Stimulated activated naive CD4-positive, alpha-beta T cell (primary cell): ENCODE results near the gene PSMD9.
"Not testable (repeated sequence)": the region's sequence is repeated elsewhere in the genome, so short reads cannot be mapped to it uniquely, and the experiment has no call there.

Source experiments
- DNase-seq, 6 experiments: peaks; one replicate each; lab custom pipeline; 2025; lab: John Stamatoyannopoulos, UW

PSMD9 gene

DNA sequence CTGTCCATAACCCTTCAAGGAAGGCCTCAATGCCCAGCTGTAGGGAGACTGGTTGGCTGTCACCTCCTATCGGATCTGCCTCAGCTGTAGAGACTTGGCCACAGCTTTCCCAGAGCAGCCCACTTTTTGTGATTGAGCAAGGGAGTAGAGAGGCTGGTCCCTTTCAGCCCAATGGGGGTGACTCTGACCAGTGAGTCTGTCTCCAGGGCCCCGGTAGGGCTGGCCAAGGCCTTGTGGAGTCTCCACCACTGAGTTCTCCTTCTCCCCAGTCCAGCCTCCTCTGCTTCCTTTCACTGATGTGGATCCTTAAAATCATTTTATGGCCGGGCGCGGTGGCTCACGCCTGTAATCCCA lies 15.4 kb upstream of the PSMD9 start:
- DNase-seq = no peak

DNA sequence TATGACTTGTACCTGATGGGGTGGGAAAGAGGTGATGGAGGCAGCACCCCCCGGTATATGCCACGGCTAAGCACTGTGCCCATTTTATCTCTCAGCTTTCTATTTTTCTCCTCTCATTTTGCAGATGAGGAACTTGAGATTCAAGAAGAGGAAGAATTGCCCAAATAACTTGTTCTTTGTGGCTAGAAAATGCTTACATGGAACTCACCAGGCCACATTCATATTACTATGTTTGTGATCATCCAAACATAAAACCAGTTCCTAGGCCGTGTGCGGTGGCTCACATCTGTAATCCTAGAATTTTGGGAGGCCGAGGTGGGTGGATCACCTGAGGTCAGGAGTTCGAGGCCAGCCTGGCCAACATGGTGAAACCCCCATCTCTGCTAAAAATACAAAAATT lies 14.5 kb upstream of the PSMD9 start:
- no peak for DNase-seq

DNA sequence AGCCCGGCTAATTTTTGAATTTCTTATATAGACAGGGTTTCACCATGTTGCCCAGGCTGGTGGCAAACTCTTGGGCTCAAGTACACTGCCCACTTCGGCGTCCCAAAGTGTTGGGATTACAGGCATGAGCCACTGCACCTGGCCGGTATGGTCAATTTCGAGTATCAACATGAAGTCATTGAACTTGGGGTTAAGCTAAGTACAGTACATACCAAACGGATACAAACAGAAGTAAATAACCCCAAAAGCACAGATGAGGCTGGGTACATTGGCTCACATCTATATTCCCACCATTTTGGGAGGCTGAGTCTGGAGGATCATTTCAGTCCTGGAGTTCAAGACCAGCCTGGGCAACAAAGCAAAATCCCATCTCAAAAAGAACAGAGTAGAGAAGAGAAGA lies 13.0 kb upstream of the PSMD9 start:
- no peak for DNase-seq

DNA sequence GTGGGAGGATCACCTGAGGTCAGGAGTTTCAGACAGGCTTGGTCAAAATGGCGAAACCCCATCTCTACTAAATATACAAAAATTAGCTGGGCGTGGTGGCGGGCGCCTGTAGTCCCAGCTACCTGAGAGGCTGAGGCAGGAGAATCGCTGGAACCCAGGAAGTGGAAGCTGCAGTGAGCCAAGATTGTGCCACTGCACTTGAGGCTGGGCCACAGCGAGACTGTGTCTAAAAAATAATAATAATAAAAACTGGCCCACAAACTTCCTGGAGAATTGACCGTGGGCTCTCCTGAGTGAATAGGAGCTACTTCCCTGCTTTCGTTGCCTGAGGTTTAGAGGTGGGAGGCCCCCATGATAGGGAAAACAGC lies 12.5 kb upstream of the PSMD9 start:
- not testable (repeated sequence) for DNase-seq

DNA sequence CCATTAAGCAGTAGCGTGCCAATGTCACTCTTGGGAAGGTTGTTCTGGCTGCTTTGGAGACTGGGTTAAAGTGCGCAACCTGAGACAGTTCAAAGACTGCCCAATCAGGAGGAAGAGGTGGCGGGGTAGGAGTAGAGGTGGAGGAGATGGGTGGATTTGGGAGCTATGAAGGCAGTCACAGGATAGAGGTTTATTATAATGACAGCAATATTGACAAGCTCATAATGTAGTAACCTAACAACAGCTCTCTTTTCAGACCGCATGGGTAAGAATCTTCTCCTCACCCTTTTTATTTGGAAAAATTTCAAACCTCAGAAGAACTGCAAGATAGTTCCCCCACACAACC lies 5.3 kb upstream of the PSMD9 start:
- no peak for DNase-seq

DNA sequence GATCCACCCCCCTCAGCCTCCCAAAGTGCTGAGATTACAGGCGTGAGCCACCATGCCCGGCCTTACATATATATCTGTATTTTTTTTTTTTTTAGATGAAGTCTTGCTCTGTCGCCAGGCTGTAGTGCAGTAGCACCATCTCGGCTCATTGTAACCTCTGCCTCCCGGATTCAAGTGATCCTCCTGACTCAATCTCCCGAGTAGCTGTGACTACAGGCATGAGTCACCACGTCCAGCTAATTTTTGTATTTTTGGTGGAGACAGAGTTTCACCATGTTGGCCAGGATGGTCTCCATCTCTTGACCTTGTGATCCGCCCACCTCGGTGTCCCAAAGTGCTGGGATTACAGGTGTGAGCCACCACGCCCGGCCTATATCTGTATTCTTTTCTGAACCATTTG lies 3.5 kb upstream of the PSMD9 start:
- DNase-seq = not testable (repeated sequence)

DNA sequence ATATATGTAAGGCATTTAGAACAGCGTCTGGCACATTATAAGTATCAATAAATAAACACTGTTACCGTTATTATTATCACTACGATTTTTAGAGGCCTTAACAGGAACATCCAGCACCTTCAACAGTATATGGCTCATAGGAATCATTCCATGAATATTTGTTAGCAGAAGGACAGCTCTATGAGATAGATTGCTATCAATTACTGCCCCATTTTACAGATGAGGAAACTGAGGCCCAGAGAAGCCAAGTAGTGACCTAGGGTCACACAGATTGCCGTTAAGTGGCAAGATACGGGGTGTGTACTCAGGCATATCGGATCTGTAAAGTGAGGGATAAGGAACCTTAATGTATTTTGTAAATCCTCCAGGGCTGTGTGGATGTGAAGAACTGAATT lies 510 bp upstream of the PSMD9 start:
- DNase-seq = no peak

DNA sequence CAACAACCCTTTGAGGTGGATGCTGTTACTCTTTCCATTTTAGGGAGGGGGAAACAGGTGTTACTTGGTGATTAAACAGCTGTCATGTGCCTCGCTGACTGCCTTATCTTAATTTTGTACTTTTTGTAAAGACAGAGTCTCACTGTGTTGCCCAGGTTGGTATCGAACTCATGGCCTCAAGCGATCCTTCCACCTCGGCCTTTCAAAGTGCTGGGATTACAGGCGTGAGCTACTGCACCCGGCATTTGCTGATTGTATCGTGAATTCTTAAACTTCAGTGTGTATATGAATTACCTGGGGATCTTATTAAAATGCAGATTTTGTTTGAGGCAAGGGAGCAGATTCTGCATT lies 659 bp downstream of the PSMD9 start:
- DNase-seq = no peak

DNA sequence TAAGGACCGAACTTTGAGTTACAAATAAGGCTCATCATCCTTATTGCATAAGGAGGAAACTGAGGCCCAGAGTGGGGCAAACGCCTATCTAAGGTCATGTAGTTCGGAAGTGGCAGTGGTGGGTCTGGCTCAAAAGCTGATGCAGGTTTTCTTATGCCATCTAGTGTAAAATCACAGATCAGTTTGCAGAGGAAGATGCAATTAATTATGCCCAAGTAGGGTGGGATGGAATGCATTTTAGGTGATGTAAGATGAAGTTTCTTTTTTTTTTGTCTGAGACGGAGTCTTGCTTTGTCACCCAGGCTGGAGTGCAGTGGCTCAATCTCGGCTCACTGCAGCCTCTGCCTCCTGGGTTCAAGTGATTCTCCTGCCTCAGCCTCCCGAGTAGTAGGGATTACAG lies 1.1 kb downstream of the PSMD9 start:
- not testable (repeated sequence) for DNase-seq

DNA sequence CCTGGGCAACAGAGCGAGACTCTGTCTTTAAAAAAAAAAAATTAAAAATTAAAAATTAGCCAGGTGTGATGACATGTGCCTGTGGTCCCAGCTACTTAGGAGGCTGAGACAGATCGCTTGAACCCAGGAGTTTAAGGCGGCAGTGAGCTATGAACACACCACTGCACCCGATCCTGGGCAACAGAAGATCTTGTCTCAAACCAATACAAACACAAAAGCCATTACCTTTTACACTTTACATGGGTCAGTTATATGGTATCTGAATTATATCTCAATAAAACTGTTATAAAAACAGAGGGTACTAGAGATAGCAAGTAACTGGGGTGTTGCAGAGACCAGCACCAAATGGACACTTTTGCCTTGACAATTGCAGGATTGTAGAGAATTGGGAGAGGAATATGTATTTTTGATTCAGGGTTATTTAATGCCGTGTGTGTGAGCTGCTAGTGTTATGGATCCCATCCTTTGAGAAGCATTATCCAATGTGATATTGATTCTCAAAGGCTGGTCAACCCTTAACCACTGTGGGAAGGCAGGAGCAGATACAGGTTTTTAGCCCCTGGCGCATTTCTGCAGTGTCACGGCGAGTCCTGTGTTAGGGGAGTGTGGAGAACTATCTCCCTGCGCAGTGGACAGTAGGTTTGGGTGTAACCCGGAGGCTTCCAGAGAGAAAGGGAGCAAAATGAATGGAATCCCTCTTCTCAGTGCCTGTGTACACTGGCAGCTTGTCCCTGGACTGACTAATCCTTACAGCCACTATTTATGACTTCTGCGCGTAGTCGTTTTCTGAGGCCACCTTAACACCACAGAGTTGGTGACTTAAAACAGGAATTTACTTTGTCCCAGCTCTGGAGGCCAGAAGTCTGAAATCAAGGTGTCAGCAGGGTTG lies 4.3 kb downstream of the PSMD9 start:
- DNase-seq = no peak

DNA sequence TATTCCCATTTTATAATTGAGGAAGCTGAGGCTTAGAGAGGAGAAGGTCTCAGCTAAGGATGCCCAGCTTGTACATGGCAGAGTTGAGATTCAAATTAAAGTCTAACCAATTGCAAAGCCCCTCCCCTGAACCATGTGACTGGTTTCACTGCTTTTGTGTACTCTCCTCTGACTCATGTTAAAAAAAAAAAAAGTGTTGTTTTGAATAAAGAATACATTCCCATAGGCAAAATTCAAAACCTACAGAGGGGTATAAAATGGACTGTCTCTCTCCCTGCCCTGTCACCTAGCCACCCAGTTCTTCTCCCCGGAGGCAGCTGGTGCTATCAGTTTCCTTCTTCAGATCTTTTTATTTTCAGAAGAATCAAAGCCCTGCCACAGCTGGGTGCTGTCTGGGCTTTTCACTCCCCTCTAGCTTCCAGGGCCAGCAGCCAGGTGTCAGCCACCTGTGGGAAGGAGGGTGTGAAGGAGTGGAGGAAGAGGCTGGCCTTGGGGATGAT lies 5.4 kb downstream of the PSMD9 start:
- no peak for DNase-seq

DNA sequence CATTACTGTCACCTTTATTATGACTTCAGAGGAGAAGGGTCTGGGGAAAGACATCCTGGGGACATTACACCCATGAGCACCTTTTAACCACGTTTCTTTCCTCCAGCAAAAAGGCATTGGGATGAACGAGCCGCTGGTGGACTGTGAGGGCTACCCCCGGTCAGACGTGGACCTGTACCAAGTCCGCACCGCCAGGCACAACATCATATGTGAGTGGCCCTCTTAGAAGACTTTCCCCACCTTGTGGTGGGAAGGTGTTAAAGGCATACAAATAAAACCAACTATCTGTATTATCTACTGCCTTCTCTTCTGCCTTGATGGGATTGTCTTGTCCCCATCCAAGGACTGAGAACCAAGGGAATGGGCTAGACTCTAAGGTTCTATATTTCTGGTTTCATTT lies 6.0 kb downstream of the PSMD9 start:
- no peak for DNase-seq

DNA sequence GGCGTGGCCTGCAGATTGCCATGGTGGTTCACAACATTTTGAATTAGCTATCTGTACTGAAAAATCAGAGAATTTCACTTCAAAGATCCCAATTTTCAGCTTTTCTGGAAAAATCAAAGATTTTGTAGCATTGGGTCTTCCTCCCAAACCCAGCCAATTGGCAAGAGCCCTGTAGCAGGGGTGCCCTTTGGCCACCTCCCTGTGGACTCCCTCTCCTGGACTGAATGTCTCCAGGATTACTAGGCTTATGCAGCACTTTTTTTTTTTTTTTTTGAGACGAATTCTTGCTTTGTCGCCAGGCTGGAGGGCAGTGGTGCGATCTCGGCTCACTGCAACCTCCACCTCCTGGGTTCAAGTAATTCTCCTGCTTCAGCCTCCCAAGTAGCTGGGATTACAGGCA lies 9.7 kb downstream of the PSMD9 start:
- no peak for DNase-seq

DNA sequence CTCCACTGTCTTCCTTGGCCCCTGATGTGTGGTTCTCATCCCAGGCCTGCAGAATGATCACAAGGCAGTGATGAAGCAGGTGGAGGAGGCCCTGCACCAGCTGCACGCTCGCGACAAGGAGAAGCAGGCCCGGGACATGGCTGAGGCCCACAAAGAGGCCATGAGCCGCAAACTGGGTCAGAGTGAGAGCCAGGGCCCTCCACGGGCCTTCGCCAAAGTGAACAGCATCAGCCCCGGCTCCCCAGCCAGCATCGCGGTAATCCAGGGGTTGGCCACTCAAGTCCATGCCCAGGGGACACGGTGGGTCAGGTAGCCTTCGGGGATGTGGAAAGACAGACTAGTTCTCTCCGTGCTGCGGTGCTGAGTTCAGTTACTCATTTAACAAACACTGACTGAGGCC lies 11.0 kb downstream of the PSMD9 start:
- DNase-seq = no peak

DNA sequence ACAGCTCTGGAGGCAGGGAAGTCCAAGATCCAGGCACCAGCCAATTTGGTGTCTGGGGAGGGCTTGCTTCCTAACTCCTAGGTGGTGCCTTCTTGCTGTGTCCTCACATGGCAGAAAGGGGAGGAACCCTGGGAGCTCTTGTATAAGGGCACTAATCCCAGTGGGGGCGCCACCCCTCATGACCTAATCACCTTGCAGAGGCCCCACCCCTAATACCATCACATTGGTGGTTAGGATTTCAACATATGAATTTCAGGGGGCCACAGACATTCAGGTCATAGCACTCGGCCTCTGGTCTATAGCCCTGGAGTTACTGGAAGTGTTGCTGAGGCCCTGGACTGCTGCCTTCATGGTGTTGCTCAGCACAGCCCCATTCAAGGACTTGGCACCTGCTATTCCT lies 14.6 kb downstream of the PSMD9 start:
- no peak for DNase-seq

DNA sequence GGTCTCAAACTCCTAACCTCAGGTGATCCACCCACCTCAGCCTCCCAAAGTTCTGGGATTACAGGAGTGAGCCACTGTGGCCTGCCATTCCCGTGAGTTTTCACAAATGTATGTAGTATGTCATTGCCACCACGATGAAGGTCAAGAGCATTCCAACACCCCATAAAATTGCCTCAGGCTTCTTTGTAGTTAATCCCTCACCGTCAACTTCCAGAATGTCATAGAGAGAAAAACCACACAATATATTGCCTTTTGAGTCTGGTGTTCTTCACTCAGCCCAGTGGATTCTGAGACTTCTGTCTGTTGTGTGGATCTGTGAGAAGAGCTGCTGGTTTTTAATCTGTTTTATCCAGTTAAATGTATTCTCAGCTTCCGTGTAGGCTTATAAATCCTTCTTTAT lies 17.2 kb downstream of the PSMD9 start:
- no peak for DNase-seq

DNA sequence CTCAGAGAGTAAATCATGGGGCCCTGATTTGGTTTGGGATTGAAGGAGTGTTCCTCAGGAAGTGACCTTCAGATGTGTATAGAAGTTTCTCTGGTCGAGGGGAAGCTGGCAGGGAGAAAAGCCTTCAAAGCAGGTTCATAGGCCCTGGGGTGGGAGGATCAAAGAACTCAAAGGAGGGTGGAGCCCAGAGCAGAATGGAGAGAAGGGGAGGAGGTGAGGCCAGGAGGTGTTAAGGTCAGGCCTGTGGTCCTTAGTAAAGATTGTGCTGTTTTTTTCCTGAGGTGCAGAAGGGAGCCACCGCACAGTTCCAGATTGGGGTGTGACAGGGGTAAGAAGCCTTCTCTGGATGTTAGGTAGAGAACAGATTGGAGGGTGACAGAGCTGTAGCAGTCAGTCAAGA lies 20.1 kb downstream of the PSMD9 start:
- no peak for DNase-seq

DNA sequence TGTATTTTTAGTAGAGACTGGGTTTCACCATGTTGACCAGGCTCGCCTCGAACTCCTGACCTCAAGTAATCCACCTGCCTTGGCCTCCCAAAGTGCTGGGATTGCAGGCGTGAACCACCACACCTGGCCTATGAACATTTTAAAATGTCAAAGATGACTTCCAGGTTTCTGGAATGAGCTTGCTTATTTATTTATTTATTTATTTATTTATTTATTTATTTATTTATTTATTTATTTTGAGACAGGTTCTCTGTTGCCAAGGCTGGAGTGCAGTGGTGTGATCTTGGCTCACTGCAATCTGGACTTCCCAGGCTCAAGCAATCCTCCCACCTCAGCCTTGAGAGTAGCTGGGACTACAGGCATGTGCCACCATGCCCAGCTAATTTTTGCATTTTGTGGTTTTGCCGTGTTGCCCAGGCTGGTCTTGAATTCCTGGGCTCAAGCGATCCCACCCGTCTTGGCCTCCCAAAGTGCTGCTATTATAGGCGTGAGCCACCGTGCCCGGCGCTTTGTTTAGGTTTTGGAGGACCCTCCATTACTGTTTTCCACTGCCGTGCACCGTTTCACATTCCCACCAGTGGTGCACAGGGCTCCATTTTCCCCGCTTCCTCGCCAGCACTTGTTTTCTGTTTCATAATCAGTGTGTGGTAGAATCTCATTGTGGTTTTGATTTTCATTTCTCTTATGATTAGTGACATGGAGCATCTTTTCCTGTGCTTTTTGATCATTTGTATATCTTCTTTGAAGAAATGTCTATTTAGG lies 23.4 kb downstream of the PSMD9 start:
- no peak for DNase-seq

DNA sequence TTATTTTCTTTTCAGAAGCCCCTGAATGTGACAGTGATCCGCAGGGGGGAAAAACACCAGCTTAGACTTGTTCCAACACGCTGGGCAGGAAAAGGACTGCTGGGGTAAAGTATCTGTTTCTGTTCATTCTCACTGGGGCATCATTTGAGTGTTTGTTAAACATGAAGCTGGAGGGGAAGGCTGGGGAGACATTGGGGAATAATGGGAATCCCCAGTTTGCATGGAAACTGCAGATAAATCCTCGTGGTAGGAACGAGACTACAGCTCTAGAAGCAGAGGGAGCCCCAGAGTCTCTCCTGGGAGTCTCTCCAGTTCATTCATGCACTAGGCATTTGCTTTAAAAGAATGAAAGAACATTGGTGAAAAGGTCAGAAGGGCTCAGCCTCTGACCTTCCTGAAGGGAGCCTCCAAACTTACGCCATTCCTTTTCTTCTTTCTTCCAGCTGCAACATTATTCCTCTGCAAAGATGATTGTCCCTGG lies 27.3 kb downstream of the PSMD9 start:
- no peak for DNase-seq

DNA sequence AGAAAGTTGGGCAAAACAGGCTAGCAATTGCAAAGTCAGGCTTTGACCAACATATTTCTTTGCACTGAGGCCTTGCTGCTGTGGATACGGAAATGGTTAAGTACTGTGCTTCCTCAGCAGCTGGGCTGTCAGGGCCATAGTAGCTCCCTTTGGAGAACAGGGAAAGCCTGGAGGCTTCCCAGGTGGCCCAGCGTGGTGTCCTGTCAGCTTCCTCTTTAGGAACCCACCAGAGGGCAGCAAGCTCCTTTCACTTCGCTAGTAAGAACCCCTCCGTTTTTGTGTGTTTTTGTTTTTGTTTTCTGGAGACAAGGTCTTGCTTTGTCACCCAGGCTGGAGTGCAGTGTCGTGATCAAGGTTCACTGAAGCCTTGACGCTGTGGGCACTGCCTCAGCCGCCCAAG lies 28.1 kb downstream of the PSMD9 start:
- DNase-seq = no peak

DNA sequence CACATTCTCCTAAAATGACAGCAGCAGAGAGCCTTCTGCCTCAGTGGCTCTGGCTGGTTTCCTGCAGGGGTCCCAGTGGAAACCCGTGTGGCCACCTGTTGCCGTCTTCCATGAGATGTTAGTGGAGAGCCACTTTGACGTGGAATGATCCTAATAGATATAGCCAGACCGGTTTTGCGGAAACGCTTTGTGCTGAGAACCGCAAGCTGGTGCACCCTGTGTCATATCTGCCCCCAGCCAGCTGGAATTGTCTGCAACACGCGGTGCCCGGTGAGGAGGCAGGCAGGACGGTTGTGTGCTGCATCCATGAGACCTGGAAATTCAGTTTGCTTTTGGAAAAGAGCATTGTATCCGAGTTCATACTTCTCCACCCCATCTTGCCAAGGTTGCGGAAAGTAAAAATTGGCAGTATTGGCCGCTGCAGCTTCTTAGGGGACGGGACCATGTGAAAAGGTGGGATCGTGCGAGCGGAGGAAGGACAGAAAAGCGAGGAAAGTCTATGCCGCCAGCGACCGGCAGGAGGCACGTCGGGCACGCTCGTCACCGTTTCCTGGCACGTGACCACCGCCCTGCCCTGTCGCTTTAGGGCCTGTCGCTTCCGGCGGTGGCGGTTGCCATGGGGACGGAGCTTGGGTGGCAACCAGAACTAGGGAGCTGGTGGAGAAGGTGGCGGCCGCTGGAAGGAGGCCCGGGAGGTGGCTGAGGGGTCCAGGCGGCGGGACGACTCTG lies 29.5 kb downstream of the PSMD9 start, which contains the start of gene CFAP251:
TSS of gene CFAP251 (plus strand) at position 643 of the 729 bp plus-strand sequence. CDS start 2,714 bp downstream, outside the sequence.
- peak; percentile 87 to 98 (median 92) for DNase-seq

DNA sequence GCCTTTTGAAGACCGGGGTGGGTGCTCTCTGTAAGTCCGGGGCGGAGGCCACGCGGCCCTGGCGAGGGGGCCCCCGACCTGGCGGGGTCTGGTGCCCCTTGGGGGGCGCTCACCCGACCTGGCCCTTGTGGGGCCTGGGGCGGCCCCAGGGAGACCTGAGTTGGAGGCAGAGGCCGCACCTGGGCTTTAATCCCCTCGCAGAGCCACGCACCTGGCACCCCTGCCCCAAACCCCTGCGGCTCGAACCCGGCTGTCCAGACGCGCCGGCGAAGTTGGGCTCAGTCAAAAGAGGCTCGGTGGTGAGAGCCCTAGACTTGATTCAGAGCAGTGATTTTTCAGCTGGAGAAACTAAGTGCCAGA lies 30.1 kb downstream of the PSMD9 start:
- DNase-seq = no peak

DNA sequence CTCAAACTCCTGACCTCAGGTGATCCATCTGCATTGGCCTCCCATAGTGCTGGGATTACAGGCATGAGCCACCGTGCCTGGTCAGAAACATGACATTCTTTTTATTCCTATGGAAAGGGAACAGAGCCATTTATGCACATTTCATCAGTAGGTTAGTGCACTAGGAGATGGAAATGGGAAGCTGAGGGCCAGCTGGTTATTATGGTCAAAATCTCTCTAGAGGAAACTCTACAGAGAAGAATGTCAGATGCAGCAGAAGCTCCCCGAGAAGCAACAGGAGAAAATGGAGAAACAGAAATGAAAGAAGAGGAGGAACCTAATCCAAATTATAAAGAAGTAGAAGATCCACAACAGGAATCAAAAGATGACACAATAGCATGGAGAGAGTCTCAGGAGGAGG lies 32.5 kb downstream of the PSMD9 start:
- DNase-seq = no peak
